ENCODE measurements around the gene MANEA. TPM values are rescaled to one million over a fixed set of nuclear protein-coding genes. Genes with fewer than 3 reads are reported as not detected.

The MANEA gene
- polyA plus RNA-seq, 1 experiment = 3.8 TPM

DNA sequence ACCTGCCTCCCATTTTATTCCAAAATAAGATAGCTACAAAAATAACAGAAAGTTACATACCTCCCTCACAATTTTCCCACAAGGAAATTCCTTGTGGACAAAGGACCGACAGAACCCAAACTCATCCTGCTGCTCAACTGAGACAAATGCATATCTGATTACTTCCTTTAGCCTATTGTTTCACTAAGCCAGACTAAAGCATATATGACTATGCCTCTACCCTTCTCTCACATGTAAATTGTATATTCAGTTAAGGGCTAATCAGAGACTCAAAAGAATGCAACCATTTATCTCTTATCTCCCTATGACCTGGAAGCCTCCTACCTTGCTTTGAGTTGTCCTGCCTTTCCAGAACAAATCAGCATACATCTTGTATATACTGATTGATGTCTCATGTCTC is 72.1 kb downstream of the MANEA start:
- DNase-seq (ENCODE audit: low read depth) = no peak
- TF ChIP-seq, protein P1, sequence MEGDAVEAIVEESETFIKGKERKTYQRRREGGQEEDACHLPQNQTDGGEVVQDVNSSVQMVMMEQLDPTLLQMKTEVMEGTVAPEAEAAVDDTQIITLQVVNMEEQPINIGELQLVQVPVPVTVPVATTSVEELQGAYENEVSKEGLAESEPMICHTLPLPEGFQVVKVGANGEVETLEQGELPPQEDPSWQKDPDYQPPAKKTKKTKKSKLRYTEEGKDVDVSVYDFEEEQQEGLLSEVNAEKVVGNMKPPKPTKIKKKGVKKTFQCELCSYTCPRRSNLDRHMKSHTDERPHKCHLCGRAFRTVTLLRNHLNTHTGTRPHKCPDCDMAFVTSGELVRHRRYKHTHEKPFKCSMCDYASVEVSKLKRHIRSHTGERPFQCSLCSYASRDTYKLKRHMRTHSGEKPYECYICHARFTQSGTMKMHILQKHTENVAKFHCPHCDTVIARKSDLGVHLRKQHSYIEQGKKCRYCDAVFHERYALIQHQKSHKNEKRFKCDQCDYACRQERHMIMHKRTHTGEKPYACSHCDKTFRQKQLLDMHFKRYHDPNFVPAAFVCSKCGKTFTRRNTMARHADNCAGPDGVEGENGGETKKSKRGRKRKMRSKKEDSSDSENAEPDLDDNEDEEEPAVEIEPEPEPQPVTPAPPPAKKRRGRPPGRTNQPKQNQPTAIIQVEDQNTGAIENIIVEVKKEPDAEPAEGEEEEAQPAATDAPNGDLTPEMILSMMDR (IDR thresholded peaks at IDR 0.05; ENCODE audit: insufficient read depth, low read depth, low read length) = no peak
- Histone ChIP-seq H3K36me3 (ENCODE audit: control insufficient read depth, insufficient read depth, low read length) (no peaks in the 10 kb centered on the region), H3K27me3 (ENCODE audit: control insufficient read depth, insufficient read depth, low read length) (no peaks in the 10 kb centered on the region), H3K4me3 (ENCODE audit: low read depth, low read length) (no peak overlapping the region)
- ChIA-PET CTCF (no interaction called here), POLR2A (no interaction called here)

GRCh38 chr6:95654176-95654575 is 76.8 kb downstream of the MANEA start:
- Histone ChIP-seq H3K27me3 (ENCODE audit: control insufficient read depth, insufficient read depth, low read length) (no peaks in the 10 kb centered on the region), H3K4me3 (ENCODE audit: low read depth, low read length) (no peak overlapping the region), H3K36me3 (ENCODE audit: control insufficient read depth, insufficient read depth, low read length) (no peaks in the 10 kb centered on the region)
- DNase-seq (ENCODE audit: low read depth) = no peak
- TF ChIP-seq, protein P1 (IDR thresholded peaks at IDR 0.05; ENCODE audit: insufficient read depth, low read depth, low read length) = no peak
- POLR2A ChIA-PET = no interaction called here
- CTCF ChIA-PET = no interaction called here

DNA sequence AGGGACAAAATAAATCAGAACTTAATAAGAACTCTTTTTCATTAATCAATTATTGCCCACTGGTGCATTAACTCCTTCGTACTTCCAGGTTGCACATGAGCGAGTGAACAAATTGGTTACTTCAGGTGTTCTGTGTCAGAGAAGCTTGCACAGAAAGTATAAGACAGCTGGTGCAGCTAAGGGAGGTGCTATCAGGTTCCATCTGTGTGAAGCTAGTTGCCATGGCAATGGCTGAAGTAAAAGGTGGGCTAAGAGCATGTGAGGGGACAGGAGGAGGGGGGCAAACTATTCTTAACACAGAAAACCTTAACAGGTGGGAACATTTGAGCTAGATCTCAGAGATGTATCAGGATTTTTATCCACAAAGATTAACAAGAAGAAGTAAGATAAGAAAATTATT is 81.6 kb downstream of the MANEA start:
- ChIA-PET POLR2A (no interaction called here), CTCF (no interaction called here)

More for the DNA sequence above, 81.6 kb downstream of the MANEA start:
- no peak for DNase-seq (ENCODE audit: low read depth)
- Histone ChIP-seq H3K27me3 (ENCODE audit: control insufficient read depth, insufficient read depth, low read length) (no peaks in the 10 kb centered on the region), H3K36me3 (ENCODE audit: control insufficient read depth, insufficient read depth, low read length) (no peaks in the 10 kb centered on the region), H3K4me3 (ENCODE audit: low read depth, low read length) (no peak overlapping the region)
- TF ChIP-seq, protein P1 (IDR thresholded peaks at IDR 0.05; ENCODE audit: insufficient read depth, low read depth, low read length) = no peak
